HG03064 (cell line): Measurements from ENCODE around the gene CCDC74B.
"Not testable (repeated sequence)": the region's sequence is repeated elsewhere in the genome, so short reads cannot be mapped to it uniquely, and the experiment has no call there.

Source experiments
- ATAC-seq: cut with Tn5 transposase; IDR thresholded peaks from one replicate; pipeline ENCODE4 v1.9.1; 2021; ENCODE audit warnings: low read depth; ENCODE audit not compliant: unreplicated experiment

CCDC74B gene

DNA sequence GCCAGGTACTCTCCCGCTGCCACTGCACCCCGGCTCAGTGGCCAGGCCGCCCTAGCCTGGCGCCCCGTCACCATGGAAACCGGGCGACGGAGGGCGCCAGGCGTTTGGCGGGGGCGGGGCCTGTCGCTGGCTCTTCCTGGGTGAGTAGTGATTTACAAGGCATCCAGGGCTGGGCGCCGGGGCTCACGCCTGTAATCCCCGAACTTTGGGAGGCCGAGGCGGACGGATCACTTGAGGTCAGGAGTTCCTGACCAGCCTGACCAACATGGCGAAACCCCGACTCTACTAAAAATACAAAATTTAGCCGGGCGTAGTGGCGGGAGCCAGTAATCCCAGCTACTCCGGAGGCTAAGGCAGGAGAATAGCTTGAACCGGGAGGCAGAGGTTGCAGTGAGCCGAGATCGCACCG is at the start of gene CCDC74B:
Gene CCDC74B, minus strand, starts transcription at position 107 of the 409 bp plus-strand sequence. CDS start 116 bp downstream, outside the sequence.
- ATAC-seq: peak; percentile 87

DNA sequence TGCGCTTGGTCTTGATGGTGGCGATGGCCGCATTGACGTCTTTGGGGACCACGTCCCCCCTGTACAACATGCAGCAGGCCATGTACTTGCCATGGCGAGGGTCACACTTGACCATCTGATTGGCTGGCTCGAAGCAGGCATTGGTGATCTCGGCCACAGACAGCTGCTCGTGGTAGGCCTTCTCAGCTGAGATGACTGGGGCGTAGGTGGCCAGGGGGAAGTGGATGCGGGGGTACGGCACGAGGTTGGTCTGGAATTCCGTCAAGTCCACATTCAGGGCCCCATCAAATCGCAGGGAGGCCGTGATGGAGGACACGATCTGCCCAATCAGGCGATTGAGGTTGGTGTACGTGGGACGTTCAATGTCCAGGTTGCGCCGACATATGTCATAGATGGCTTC is 48.9 kb upstream of the CCDC74B start:
- ATAC-seq: not testable (repeated sequence)

DNA sequence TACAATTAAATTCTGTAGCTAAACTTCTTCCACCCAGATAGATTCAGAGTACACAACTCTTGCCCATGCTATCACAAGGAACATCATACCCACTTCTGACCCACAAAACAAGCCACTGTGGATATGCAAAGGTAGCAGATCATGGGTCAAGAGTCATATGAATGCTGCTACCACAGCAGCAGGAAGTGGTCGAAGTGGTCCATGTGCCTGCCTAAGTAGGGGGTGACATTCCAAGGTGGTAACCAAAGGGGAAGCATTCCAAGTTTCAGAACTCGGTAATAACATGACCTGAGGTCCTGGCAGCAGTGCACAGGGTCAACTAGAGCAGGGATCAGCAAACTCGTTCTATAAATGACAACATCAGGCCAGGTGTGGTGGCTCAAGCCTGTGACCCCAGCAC is 47.5 kb upstream of the CCDC74B start:
- ATAC-seq: not testable (repeated sequence)

DNA sequence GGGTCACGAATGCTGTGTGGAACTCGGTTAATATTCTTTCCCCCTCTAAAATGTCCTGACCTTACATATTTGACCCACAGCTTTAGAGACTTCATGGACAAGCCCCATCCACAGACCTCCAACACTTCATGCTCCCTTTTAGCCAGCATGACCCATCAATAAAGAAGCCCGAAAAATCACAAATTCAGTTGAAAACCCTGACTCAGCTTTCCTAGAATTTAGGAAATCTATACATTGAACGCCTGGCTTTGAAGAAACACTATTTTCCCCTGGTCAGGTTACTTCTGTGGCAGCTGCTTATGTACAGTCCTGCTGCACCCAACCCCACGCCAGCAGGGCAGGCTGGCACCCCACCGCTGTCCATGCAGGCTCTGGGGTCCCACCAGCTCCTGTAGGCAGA is 46.4 kb upstream of the CCDC74B start:
- not testable (repeated sequence) for ATAC-seq

DNA sequence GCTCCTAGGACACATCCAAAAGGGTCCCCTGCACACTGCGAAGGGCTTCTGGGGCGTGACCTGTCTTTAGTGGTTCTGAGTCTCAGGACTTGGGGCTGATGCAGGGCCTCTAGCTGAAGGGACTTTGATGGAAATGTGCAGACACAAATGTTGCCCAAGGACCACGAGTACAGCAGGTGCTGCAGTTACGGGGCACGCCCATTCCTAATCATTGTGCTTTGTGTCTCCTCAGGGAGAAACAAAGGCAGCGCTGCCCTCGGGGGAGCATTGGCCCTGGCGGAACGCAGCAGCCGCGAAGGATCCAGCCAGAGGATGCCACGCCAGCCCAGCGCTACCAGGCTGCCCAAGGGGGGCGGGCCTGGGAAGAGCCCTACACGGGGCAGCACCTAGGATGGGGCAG is 45.3 kb upstream of the CCDC74B start:
- ATAC-seq: no peak

DNA sequence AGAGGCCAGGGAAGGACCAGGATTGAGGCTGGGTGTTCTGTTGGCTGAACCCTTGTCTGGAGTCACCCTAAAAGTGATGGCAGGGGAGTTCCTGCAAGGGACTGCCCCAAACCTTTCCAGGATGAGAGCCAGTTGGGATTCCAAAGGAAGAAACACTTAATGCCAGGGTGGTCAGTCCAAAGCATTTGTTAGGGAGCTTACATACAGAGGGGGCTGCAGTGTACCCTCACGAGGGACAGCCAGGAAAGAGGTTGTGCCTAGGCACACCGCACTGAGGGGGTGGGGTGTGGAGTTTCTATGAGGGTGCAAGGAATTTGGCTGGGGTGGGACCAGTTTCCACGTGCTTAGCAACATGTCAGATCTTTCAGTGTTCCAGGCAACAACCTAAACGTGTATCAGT is 44.0 kb upstream of the CCDC74B start:
- ATAC-seq: not testable (repeated sequence)

DNA sequence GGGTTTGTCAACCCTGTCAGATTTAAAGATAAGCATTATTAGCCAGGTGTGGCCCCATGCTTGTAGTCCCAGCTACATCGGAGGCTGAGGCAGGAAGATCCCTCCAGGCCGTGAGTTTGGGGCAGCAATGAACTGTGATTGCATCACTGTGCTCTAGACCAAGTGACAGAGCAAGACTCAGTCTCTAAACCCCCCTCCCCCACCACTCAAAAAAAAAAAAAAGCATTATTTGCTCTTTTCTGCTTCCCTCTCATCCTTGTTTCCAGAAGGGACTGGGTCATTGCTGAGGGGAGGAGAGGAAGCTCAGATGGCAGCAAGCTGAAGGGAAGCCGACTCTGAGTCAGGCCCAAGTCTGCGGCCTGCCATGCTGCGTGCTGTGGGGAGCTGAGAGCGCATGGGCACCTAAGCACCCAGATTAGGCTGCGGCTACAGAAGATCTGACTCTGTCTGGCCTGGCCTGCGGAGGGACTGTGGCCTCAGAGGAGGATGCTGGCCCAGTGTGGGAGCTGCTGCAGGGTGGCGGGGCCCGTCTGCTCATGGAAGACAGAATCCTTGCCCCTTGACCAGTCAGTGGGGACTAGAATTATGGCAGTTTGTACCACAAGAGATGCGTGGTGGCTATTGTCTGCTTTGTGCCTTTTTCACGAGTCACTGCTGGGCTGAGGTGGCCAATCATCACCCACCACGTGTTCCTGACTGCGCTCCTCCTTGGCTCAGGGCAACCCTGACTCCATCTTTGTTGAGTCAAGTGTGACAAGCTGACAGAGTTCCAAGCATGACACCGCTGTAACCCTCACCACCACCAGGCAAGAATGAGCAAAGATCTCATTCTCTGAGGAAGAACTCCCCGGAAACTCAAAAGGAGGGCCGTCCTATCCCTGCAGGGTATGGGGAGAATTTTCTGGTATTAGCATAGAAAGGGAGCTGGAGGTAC is 43.2 kb upstream of the CCDC74B start:
- not testable (repeated sequence) for ATAC-seq

DNA sequence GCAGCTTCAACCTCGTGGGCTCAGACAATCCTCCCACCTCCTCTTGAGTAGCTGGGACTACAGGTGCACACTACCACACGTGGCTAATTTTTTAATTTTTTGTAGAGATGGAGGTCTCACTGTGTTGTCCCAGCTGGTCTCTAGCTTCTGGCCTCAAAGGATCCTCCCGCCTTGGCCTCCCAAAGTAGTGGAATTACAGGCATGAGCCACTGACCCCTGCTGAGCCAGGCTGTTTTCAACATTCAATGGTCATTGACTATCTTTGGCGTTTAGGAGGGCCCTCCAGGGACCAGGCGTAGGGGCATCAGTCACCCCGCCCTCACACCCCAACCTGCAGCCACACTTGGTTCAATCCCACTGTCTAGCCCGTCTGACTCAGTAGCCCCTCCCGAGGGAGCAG is 42.4 kb upstream of the CCDC74B start:
- no peak for ATAC-seq

DNA sequence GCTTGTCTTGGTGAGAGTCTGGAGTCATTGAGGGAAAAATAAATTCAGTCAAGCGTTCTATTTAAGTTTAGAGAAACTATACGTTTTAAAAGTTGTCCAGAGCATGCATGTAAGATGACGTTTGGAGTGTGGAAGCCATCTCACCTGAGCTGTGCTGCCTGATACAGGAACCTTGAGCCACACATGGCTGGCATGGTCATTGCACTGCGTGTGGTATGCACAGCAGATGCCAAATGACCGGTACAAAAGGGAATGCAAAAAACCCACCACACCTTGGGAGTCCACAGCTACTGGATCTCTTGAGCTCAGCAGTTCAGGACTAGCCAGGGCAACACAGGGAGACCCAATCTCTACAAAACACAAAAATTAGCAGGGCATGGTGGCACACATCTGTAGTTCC is 41.5 kb upstream of the CCDC74B start:
- ATAC-seq: no peak

DNA sequence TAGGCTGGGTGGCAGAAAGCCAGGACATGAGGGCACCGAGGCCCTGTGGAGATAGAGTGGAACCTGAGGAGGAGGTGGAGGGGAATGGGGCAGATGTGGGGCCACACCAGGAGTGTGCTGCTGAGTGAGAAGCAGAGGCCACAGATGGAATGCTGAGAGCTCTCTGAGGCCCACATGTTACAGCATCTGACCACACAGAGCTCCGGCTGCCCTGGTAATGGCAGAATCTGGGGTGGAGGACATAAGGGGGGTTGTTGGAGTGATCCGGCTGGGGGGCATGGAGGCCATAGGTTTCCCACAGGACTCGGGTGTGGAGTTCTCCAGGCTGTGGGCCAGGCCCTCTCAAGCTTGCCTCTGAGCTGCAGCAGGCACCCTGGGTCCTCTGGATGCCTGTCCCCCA is 41.0 kb upstream of the CCDC74B start:
- no peak for ATAC-seq

DNA sequence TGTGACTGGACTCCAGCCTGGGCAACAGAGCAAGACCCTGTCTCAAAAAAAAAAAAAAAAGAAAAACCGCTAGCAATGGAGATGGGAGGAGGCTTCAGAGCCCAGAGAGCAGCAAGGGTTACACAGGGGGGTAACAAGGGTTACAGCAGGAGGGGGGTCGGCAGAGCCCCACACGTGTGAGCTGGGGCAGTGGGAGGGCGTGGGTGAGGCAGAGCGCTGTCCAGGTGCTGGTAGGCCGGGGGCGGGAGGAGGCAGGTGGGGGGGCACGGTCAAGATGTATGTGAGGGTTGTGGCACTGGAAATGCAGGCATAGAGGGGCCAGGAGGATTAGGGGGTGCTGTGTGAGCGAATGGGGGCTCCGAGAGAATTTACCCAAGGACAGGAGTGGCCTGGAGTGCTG is 40.5 kb upstream of the CCDC74B start:
- no peak for ATAC-seq

DNA sequence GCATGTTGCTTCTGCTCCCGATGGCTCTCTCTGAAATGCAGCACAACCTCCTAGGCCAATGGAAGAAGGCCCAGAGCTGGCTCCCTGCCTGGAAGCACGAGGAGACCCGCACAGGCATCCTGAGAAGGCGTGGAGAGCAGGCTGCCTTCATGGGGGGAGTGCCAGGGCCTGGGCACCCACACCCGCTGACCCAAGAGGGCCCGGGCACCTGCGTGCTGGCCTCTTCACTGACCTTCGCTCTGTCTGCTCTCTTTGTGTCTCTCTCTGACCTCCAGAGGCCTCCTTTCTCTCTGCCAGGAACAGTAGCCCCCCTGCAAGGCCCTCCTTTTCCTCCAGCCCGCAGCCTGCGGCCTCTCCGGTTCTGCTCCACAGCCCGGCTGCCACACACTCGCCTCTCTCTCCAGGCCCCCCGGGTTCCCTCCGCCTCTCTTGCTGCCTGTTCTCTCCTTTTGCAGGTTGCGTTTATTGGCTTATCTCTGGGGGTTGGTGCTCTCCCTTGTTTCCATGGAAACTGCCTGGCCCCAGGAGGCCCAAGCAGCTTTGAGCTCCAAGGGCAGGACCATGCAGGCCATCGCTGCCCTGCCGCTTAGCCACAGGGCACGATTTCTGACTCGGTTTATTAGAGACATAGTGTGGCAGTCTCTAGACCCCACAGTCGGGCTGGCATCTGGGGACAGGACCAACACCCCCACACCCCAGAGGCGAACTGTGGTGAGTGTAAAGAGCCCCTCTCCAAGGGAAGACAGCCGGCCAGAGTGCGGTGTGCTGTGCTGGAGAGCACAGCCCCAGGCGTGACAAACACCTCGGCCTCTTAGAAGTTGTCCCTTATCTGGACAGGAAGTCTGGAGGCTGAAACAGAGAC is 38.8 kb upstream of the CCDC74B start:
- no peak for ATAC-seq

DNA sequence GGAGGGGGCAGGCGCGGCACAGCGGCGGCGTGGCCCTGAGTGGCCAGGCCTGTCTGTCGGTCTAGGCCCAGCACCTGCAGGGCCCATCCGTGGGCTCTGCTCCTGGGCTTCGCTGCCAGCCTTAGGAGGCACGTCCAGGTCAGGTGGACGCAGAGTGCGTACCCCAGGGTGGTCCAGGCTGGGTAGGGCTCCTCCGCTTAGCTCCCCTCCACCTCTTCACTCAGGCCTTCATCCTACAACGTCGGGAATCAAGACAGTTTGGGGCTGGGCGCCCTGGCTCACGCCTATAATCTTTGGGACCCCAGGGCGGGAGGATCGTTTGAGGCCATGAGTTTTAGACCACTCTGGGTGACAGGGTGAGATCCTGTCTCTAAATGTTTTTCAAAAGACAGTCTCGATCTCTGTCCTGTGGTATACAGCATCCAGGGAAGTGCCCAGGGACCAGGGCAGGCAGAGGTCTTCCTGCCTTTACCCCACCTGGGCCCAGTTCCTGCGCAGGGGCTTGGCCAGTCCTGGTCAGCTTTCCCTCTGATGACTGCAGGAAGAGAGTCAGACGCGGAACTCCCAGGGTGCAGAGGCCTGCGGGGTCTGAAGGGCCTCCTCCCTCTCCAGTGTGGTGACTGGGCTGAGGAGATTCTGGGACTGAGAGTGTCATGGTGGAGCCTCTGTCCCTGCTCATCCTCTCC is 38.1 kb upstream of the CCDC74B start:
- ATAC-seq: peak; percentile 17

DNA sequence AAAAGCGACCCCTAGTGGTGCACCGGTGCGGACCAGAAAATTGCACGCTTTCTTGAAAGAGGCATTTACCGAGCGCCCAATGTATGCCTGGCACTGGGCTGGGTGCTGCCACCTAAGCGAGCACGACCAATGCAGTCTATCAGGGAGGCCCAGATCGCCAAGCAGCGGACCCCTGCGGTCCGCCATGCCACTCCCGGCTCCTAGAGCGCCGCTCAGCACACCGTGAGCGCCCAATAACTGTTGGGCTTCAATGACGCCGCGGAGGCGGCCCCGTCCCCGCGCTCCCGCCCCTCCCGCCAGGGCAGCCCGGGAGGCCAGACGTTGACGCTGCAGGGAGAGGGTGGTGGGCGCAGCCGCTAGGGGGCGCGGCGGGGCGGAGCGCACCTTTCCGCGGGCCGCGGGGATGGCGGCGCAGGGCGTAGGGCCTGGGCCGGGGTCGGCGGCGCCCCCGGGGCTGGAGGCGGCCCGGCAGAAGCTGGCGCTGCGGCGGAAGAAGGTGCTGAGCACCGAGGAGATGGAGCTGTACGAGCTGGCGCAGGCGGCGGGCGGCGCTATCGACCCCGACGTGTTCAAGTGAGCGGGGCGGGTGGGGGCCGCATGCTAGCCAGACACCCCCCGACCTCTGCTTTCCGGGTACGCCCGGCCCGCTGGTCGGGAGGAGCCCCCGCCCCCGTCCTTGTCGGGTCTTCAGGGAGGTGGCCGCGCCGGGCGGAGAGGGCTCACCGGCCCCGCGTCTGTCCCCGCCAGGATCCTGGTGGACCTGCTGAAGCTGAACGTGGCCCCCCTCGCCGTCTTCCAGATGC is 37.2 kb upstream of the CCDC74B start, which contains the start of gene MZT2B:
Gene MZT2B, plus strand, starts transcription at position 383 of the 803 bp plus-strand sequence. Its CDS starts 21 bp downstream, at position 404.
- ATAC-seq: peak; percentile 80

DNA sequence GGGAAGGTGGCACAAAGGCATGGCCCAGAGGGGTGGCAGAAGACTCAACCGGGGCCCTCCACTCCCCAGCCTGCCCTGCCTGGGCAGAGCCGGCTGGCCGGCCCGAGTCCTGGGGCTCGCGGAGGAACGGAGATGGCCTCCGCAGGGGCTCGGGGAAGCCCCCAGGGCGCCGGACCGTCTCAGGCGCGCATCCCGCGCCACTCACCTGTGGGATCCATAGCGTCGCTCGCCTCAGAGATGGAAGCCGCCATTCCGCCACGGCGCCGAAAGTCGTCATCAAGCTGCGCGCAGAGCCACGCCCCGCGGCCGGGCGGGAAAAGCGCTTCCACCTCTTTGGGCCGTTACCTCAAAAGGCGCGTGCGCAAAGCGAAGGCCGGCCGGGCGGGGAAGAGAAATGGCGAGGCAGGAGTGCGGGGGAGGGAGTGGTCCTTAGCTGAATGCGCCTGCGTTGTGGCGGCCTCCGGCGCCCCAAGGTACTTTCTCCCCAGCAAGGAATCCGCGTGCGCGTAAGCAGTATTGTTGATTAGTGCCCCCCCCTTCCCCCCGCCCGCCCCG is 36.5 kb upstream of the CCDC74B start, which contains the start of gene SMPD4:
Gene SMPD4, minus strand, starts transcription at position 278 of the 555 bp plus-strand sequence. CDS start 5,010 bp downstream, outside the sequence.
- peak; percentile 53 for ATAC-seq

DNA sequence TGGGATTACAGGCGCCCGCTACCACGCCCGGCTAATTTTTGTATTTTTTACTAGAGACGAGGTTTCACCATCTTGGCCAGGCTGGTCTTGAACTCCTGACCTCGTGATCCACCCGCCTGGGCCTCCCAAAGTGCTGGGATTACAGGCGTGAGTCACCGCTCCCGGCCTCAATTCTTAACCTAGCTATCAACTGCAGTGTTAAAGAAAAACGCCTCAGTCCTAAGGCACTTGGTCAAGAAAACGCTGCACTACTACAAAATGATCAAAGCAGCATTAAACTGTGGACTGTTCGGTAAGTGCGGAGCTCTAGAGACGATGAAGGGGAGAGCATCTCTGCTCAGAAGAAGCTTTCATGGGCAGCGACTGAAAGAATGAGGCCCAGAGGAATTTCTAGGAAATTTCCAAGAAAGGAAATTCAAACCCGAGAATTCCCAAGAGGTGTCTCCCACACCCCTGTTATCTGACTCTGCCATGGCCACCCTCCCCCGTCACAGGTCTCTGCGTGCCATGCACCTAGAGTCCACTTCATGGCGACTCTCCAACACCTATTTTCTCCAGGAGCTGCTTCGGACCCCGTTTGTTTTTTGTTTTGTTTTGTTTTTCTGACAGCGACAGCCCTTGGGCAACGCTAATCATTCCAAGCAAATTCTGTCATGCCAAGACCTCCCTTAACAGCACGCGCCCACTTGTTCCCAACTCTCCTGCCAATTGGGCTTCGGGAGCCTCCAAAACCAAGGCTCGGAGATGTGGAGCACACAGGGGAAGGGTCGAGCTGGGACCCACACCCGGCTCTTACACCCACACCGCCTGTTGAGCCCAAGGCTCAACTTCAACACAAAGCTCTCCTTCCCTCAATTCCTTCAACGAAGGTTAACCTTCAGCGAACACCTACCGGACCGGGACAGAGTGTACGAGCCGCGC is 35.8 kb upstream of the CCDC74B start:
- not testable (repeated sequence) for ATAC-seq

DNA sequence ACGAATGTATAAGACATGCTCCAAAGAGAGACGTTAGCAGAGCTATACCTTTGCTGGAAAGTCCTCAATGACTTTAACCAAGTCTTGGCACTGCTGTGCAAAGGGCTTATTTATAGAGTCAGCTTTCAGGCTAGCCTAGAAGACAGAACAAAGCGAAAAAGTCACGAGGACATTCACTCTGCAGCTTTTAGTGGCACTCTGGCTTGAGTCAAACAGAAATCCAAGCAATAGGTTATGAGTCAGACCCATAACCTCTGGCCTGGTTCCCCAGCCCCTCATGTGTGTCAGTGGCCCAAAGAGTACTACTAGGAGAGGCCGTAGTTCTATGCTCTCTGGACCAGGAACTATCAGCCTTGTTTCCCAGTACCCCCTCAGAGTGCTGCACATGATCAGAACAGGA is 30.0 kb upstream of the CCDC74B start:
- not testable (repeated sequence) for ATAC-seq

DNA sequence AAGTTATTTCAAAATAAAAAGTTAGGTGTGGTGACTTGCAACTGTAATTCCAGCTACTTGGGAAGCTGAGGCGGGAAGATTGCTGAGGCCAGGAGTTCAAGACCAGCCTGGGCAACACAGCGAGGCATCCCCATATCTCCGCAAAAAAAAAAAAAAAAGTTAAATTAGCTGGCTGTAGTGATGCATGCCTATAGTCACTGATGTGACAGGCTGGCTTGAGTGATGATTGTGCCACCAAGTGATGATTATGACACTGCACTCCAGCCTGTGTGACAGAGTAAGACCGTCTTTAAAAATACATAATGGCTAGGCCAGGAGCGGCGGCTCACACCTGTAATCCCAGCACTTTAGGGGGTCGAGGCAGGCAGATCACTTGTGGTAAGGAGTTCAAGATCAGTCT is 25.0 kb upstream of the CCDC74B start:
- no peak for ATAC-seq
